HepG2 (cell line): ENCODE measurements around the gene SRSF1. TPM values are rescaled to one million over a fixed set of nuclear protein-coding genes. Genes with fewer than 3 reads are reported as not detected.

Source experiments
- ATAC-seq: fragments of 200-7000 bp; cut with Tn5 transposase; 3 replicates; pipeline ENCODE4 v1.9.1; 2020; ENCODE audit warnings: mild to moderate bottlenecking, moderate library complexity
- BruUV-seq: library from RNA; stranded (reverse); fragments of 400-500 nt; replicated peaks from 2 replicates; lab custom pipeline; 2021; lab: Mats Ljungman, UMichigan
- CTCF ChIA-PET: fragments of 300-600 bp; formaldehyde crosslinking; extraction: SDS; loops from one replicate; lab custom pipeline; 2021; ENCODE audit warnings: low total read pairs, inconsistent platforms, low intra/inter-chr PET ratio; lab: Yijun Ruan, JAX
- POLR2A ChIA-PET: fragments of 350-600 bp; sonication (Branson Sonifier 250); formaldehyde crosslinking; loops from one replicate; lab custom pipeline; 2020; ENCODE audit warnings: antibody characterized with exemption, inconsistent platforms; lab: Yijun Ruan, JAX
- DNase-seq: peaks from one replicate; pipeline ENCODE4 v3.0.0-alpha.2; 2015; ENCODE audit warnings: low spot score
- FAIRE-seq: peaks from 3 replicates; lab custom pipeline; 2011; peaks lifted over from hg19 to GRCh38; lab: Jason Lieb, UNC
- H2AFZ ChIP-seq: one replicate; pipeline ENCODE4 v1.6.1; 2011; ENCODE audit warnings: low read length, inconsistent platforms
- H3K27ac ChIP-seq: fragments of 300-600 bp; 3 replicates; pipeline ENCODE4 v1.8.0; 2011; ENCODE audit warnings: mixed run types, mild to moderate bottlenecking, mixed read lengths, low read length, inconsistent platforms; ENCODE audit not compliant: insufficient read depth; ENCODE audit errors: extremely low read length
- H3K27me3 ChIP-seq, 2 experiments: fragments of 200-600 bp in 1 of 2; 2 replicates in 1 of 2; 3 replicates in 1 of 2; pipeline versions ENCODE4 v1.6.0 to v1.8.0; 2011; ENCODE audit warnings: low read length in 2 of 2, mild to moderate bottlenecking in 2 of 2, moderate library complexity in 2 of 2, inconsistent platforms in 1 of 2; ENCODE audit not compliant: insufficient read depth in 2 of 2, control insufficient read depth in 1 of 2
- H3K36me3 ChIP-seq, 2 experiments: fragments of 200-600 bp in 1 of 2; replicated peaks in 1 of 2; 2 replicates in 1 of 2; 3 replicates in 1 of 2; pipeline versions ENCODE4 v1.5.1 to v1.8.0; 2011; ENCODE audit warnings: low read length in 2 of 2, inconsistent platforms in 1 of 2; ENCODE audit not compliant: insufficient read depth in 2 of 2, control insufficient read depth in 1 of 2
- H3K4me1 ChIP-seq: 2 replicates; pipeline ENCODE4 v1.5.1; 2012; ENCODE audit warnings: low read length, inconsistent platforms; ENCODE audit not compliant: insufficient read depth
- H3K4me2 ChIP-seq: 2 replicates; pipeline ENCODE4 v1.6.0; 2011; ENCODE audit warnings: low read depth, low read length, inconsistent platforms
- H3K4me3 ChIP-seq, 3 experiments: fragments of 200-600 bp in 1 of 3; sonication (generic), shearing (Covaris generic) in 1 of 3; replicated peaks in 1 of 3; 2 replicates each; pipeline ENCODE4 v1.5.1; 2011 to 2016; ENCODE audit warnings: low read length in 3 of 3, inconsistent platforms in 2 of 3, low read depth in 2 of 3, mild to moderate bottlenecking in 2 of 3, control low read depth in 1 of 3, mixed read lengths in 1 of 3; ENCODE audit not compliant: insufficient read depth in 1 of 3
- H3K79me2 ChIP-seq: one replicate; pipeline ENCODE4 v1.6.1; 2011; ENCODE audit warnings: low read length, inconsistent platforms; ENCODE audit not compliant: insufficient read depth
- H3K9ac ChIP-seq: 2 replicates; pipeline ENCODE4 v1.6.0; 2011; ENCODE audit warnings: mild to moderate bottlenecking, low read depth, low read length, inconsistent platforms; ENCODE audit not compliant: insufficient read depth
- H3K9me3 ChIP-seq: 2 replicates; pipeline ENCODE4 v1.5.1; 2012; ENCODE audit warnings: mild to moderate bottlenecking, low read length
- H4K20me1 ChIP-seq: 2 replicates; pipeline ENCODE4 v1.6.0; 2011; ENCODE audit warnings: inconsistent platforms, mild to moderate bottlenecking, low read length, moderate library complexity; ENCODE audit not compliant: insufficient read depth
- CCDC6 ChIP-seq: sonication (generic); formaldehyde crosslinking; IDR thresholded peaks from 2 replicates; pipeline ENCODE4 v1.8.1; 2022; ENCODE audit warnings: mild to moderate bottlenecking, missing genetic modification reagents, moderate library complexity
- ELF3 ChIP-seq: IDR thresholded peaks from 2 replicates; pipeline ENCODE4 v1.6.1; 2016; ENCODE audit warnings: missing genetic modification reagents, missing compliant biosample characterization
- GATAD2A ChIP-seq: IDR thresholded peaks from 2 replicates; pipeline ENCODE4 v1.6.1; 2016
- KDM4B ChIP-seq: sonication (generic); formaldehyde crosslinking; IDR thresholded peaks from 2 replicates; pipeline ENCODE4 v1.4.0; 2020; ENCODE audit warnings: missing genetic modification reagents
- KLF9 ChIP-seq: IDR thresholded peaks from 2 replicates; pipeline ENCODE4 v1.6.1; 2016; ENCODE audit warnings: low read depth
- MEIS1 ChIP-seq: sonication (generic); formaldehyde crosslinking; IDR thresholded peaks from 2 replicates; pipeline ENCODE4 v1.9.0; 2021; ENCODE audit warnings: mild to moderate bottlenecking, missing genetic modification reagents, moderate library complexity, borderline replicate concordance
- NCOA1 ChIP-seq: sonication (generic); formaldehyde crosslinking; IDR thresholded peaks from 2 replicates; pipeline ENCODE4 v1.9.0; 2021; ENCODE audit warnings: missing genetic modification reagents
- NFIC ChIP-seq: IDR thresholded peaks from 2 replicates; pipeline ENCODE4 v1.6.1; 2012; ENCODE audit warnings: mild to moderate bottlenecking, low read length, inconsistent platforms
- NFRKB ChIP-seq: fragments of 450-650 bp; IDR thresholded peaks from 2 replicates; pipeline ENCODE4 v1.6.1; 2017
- SMYD3 ChIP-seq: sonication (generic); formaldehyde crosslinking; IDR thresholded peaks from 2 replicates; pipeline ENCODE4 v1.8.1; 2023; ENCODE audit warnings: mild to moderate bottlenecking, missing genetic modification reagents
- SRSF1 ChIP-seq: fragments of 200-400 bp; formaldehyde crosslinking; optimal IDR thresholded peaks from 2 replicates; pipeline ENCODE3; 2017; ENCODE audit warnings: mild to moderate bottlenecking, low read depth, low read length, moderate library complexity
- TFDP2 ChIP-seq: sonication (generic); formaldehyde crosslinking; IDR thresholded peaks from 2 replicates; pipeline ENCODE4 v1.4.0; 2020; ENCODE audit warnings: missing genetic modification reagents
- ZNF710 ChIP-seq: sonication (generic); formaldehyde crosslinking; IDR thresholded peaks from 2 replicates; pipeline ENCODE4 v1.5.0; 2020; ENCODE audit warnings: mild to moderate bottlenecking, missing genetic modification reagents, borderline replicate concordance
- ZNF713 ChIP-seq: sonication (generic); formaldehyde crosslinking; IDR thresholded peaks from 2 replicates; pipeline ENCODE4 v1.4.0; 2020; ENCODE audit warnings: mild to moderate bottlenecking, missing genetic modification reagents
- ZNF768 ChIP-seq: sonication (generic); formaldehyde crosslinking; IDR thresholded peaks from 2 replicates; pipeline ENCODE4 v1.4.0; 2020; ENCODE audit warnings: missing genetic modification reagents
- ZNF770 ChIP-seq: sonication (generic); formaldehyde crosslinking; IDR thresholded peaks from 2 replicates; pipeline ENCODE4 v1.5.0; 2020; ENCODE audit warnings: mild to moderate bottlenecking, missing genetic modification reagents
- in situ Hi-C: cut with HindIII; loops from 2 replicates; pipeline ENCODE4 v1.10.0; 2017; ENCODE audit warnings: low pct_unique_long_range_greater_than_20kb; ENCODE audit not compliant: extremely low pct_ligation_motif_present
- intact Hi-C: fragments of 100-400 bp; cut with micrococcal nuclease; formaldehyde crosslinking; loops from one replicate; pipeline ENCODE4 v1.10.0; 2022; ENCODE audit not compliant: unreplicated experiment
- polyA plus RNA-seq, 8 experiments: library from polyadenylated mRNA; depleted of rRNA in 3 of 8; stranded (reverse) in 7 of 8; unstranded in 1 of 8; fragments of >200 nt; fragmentation: Illumina TruSeq in 4 of 8; extraction: Trizol in 4 of 8; gene quantifications; 2 replicates each; pipeline versions ENCODE4 v1.2.1 to v1.2.3, GENCODE V29; 2011 to 2016; ENCODE audit warnings: low read depth in 4 of 8, missing spikeins in 1 of 8, mixed read lengths in 1 of 8; ENCODE audit not compliant: insufficient read depth in 1 of 8
- total RNA-seq, 5 experiments: library from RNA; depleted of rRNA; stranded (reverse); fragments of >200 nt; fragmentation: Illumina TruSeq; extraction: Trizol; gene quantifications; 2 replicates each; pipeline ENCODE4 v1.2.3, GENCODE V29; 2016; ENCODE audit warnings: low read depth in 1 of 5
- TF ChIP-seq, protein P1 (sequence below): sonication (generic); formaldehyde crosslinking; IDR thresholded peaks from 2 replicates; pipeline ENCODE4; 2020; ENCODE audit warnings: missing genetic modification reagents, mild to moderate bottlenecking, borderline replicate concordance
- TF ChIP-seq, protein P2 (sequence below): sonication (generic); formaldehyde crosslinking; IDR thresholded peaks from 2 replicates; pipeline ENCODE4 v1.4.0; 2020; ENCODE audit warnings: mild to moderate bottlenecking, missing genetic modification reagents

SRSF1 gene
- total and polyA plus RNA-seq, 2 of the 13 experiments (the other 11 are each of a cell fraction or from before 2014, with no cell fraction given) = 142 to 445 TPM

DNA sequence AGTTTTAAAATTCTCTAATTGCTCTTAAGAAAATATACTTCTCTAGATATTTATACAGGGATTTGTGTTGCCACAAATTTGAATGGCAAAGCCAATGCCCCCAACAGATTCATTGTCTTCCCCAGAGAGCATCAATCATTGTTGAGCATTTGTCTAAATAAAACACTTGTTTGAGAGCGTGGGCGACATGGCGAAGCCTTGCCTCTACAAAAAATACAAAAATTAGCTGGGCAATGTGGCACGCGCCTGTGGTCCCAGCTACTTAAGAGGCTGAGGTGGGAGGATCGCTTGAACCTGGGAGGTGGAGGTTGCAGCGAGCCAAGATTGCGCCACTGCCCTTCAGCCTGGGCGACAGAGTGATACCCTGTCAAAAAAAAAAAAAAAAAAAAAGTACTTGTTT is 13.4 kb upstream of the SRSF1 start (continued):
- TF ChIP-seq KLF9 (CRISPR knock-in tag) = no peak
- TF ChIP-seq ZNF770 = no peak
- no peak for TF ChIP-seq NFIC
- no peak for TF ChIP-seq SMYD3 (CRISPR knock-in tag)
- TF ChIP-seq NCOA1 = no peak

DNA sequence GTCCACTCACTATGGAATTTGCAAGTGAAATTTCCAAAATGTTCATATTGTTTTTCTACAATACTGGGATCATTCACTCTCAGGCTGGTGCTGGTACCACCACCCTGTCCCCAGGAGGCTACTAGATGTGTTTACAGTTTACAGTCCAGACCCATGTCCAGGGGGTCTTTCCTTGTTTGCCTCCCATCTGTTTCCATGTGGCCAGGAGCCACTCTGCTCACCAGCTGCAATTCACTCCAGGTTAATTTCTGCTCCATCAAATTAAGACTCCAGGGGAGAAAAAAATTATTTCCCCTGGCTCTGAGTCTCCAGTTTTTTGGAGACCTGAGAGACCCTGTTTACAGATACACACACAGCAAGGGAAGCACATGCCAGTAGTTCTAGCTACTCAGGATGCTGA is 12.5 kb upstream of the SRSF1 start:
- Histone ChIP-seq H3K79me2 (no peaks in the 10 kb centered on the region), H2AFZ (no peak overlapping the region), H3K4me1 (no peaks in the 10 kb centered on the region), H3K27me3 (no peaks in the 10 kb centered on the region), H3K9ac (no peak overlapping the region), H3K9me3 (no peaks in the 10 kb centered on the region), H3K36me3 (no peaks in the 10 kb centered on the region), H3K27ac (no peak overlapping the region), H4K20me1 (no peaks in the 10 kb centered on the region), H3K4me3 (no peak overlapping the region), H3K4me2 (no peak overlapping the region)
- intact Hi-C loops (no loop called here), in situ Hi-C loops (no loop called here)
- no peak for DNase-seq
- ChIA-PET CTCF (no interaction called here), POLR2A (no interaction called here)
- ATAC-seq = no peak
- no peak for FAIRE-seq
- BruUV-seq = no TSS peak
- no peak for TF ChIP-seq NFRKB
- TF ChIP-seq SRSF1 = no peak
- no peak for TF ChIP-seq ELF3 (CRISPR knock-in tag)
- TF ChIP-seq KDM4B (CRISPR knock-in tag) = no peak
- TF ChIP-seq ZNF713 (CRISPR knock-in tag) = no peak
- TF ChIP-seq, protein P1, sequence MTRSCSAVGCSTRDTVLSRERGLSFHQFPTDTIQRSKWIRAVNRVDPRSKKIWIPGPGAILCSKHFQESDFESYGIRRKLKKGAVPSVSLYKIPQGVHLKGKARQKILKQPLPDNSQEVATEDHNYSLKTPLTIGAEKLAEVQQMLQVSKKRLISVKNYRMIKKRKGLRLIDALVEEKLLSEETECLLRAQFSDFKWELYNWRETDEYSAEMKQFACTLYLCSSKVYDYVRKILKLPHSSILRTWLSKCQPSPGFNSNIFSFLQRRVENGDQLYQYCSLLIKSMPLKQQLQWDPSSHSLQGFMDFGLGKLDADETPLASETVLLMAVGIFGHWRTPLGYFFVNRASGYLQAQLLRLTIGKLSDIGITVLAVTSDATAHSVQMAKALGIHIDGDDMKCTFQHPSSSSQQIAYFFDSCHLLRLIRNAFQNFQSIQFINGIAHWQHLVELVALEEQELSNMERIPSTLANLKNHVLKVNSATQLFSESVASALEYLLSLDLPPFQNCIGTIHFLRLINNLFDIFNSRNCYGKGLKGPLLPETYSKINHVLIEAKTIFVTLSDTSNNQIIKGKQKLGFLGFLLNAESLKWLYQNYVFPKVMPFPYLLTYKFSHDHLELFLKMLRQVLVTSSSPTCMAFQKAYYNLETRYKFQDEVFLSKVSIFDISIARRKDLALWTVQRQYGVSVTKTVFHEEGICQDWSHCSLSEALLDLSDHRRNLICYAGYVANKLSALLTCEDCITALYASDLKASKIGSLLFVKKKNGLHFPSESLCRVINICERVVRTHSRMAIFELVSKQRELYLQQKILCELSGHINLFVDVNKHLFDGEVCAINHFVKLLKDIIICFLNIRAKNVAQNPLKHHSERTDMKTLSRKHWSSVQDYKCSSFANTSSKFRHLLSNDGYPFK (CRISPR knock-in tag) = no peak
- no peak for TF ChIP-seq CCDC6 (CRISPR knock-in tag)
- TF ChIP-seq ZNF710 (CRISPR knock-in tag) = no peak
- no peak for TF ChIP-seq MEIS1 (CRISPR knock-in tag)
- TF ChIP-seq TFDP2 (CRISPR knock-in tag) = no peak
- TF ChIP-seq, protein P2, sequence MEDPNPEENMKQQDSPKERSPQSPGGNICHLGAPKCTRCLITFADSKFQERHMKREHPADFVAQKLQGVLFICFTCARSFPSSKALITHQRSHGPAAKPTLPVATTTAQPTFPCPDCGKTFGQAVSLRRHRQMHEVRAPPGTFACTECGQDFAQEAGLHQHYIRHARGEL (CRISPR knock-in tag) = no peak
- TF ChIP-seq ZNF768 = no peak
- no peak for TF ChIP-seq GATAD2A (CRISPR knock-in tag)
